WTC11 (cell line): ENCODE measurements around the gene SBK1. TPM values are rescaled to one million over a fixed set of nuclear protein-coding genes. Genes with fewer than 3 reads are reported as not detected.

Experiments used
- ATAC-seq: fragments of 200-7000 bp; cut with Tn5 transposase; 2 replicates; pipeline ENCODE4 v1.10.0; 2021; ENCODE audit warnings: mild to moderate bottlenecking, moderate library complexity
- CTCF ChIA-PET: fragments of 300-600 bp; sonication (Branson Sonifier 250); formaldehyde crosslinking; loops from one replicate; lab custom pipeline; 2021; ENCODE audit warnings: antibody characterized with exemption; lab: Charles Lee
- POLR2A ChIA-PET: fragments of 350-600 bp; sonication (Branson Sonifier 250); formaldehyde crosslinking; loops from one replicate; lab custom pipeline; 2021; ENCODE audit warnings: antibody characterized with exemption; lab: Charles Lee
- DNase-seq: peaks from one replicate; pipeline ENCODE4 v3.0.0; 2021; ENCODE audit warnings: low spot score
- H3K27ac Mint-ChIP-seq: 2 replicates; pipeline ENCODE4 v1.8.0; 2021; ENCODE audit warnings: mixed read lengths
- H3K27me3 Mint-ChIP-seq: 2 replicates; pipeline ENCODE4 v1.8.0; 2021; ENCODE audit warnings: low read depth, mild to moderate bottlenecking, moderate library complexity, mixed read lengths
- H3K36me3 Mint-ChIP-seq: 2 replicates; pipeline ENCODE4 v1.8.0; 2021; ENCODE audit warnings: mixed read lengths
- H3K4me1 Mint-ChIP-seq: 2 replicates; pipeline ENCODE4 v1.8.0; 2022; ENCODE audit warnings: mixed read lengths
- H3K4me3 Mint-ChIP-seq: 2 replicates; pipeline ENCODE4 v1.8.0; 2021; ENCODE audit warnings: mild to moderate bottlenecking, moderate library complexity, mixed read lengths
- H3K9me3 Mint-ChIP-seq: 2 replicates; pipeline ENCODE4 v1.8.0; 2021; ENCODE audit warnings: mixed read lengths
- CREB1 ChIP-seq: sonication (generic); formaldehyde crosslinking; IDR thresholded peaks from 2 replicates; pipeline ENCODE4 v1.8.0; 2023; ENCODE audit warnings: mild to moderate bottlenecking, missing genetic modification reagents
- CTCF ChIP-seq: fragments of 200-600 bp; IDR thresholded peaks from 2 replicates; pipeline ENCODE4 v1.8.0; 2022; ENCODE audit warnings: antibody characterized with exemption
- E2F1 ChIP-seq: sonication (generic); formaldehyde crosslinking; IDR thresholded peaks from 2 replicates; pipeline ENCODE4 v1.8.0; 2022; ENCODE audit warnings: mild to moderate bottlenecking, missing genetic modification reagents
- ETV6 ChIP-seq: sonication (generic); formaldehyde crosslinking; IDR thresholded peaks from 2 replicates; pipeline ENCODE4 v1.8.1; 2022; ENCODE audit warnings: mild to moderate bottlenecking, missing genetic modification reagents
- GABPB1 ChIP-seq: sonication (generic); formaldehyde crosslinking; IDR thresholded peaks from 2 replicates; pipeline ENCODE4 v1.8.1; 2023; ENCODE audit warnings: mild to moderate bottlenecking, missing genetic modification reagents
- HMGA2 ChIP-seq: fragments of 250-450 bp; sonication (Bioruptor Pico); IDR thresholded peaks from 2 replicates; pipeline ENCODE4 v1.4.0; 2021; ENCODE audit warnings: mild to moderate bottlenecking, moderate library complexity
- IRF1 ChIP-seq: sonication (generic); formaldehyde crosslinking; IDR thresholded peaks from 2 replicates; pipeline ENCODE4 v1.8.0; 2023; ENCODE audit warnings: missing genetic modification reagents
- JAZF1 ChIP-seq: fragments of 250-450 bp; sonication (Bioruptor Pico); IDR thresholded peaks from 2 replicates; pipeline ENCODE4 v1.9.0; 2021; ENCODE audit warnings: moderate library complexity, mild to moderate bottlenecking, inconsistent platforms
- SP1 ChIP-seq: sonication (generic); formaldehyde crosslinking; conservative IDR thresholded peaks from 2 replicates; pipeline ENCODE4 v1.8.1; 2022; ENCODE audit warnings: missing genetic modification reagents
- ZBTB43 ChIP-seq: sonication (generic); formaldehyde crosslinking; IDR thresholded peaks from 2 replicates; pipeline ENCODE4 v1.8.1; 2023; ENCODE audit warnings: mild to moderate bottlenecking, missing genetic modification reagents
- ZMAT4 ChIP-seq: fragments of 250-450 bp; sonication (Bioruptor Pico); IDR thresholded peaks from 2 replicates; pipeline ENCODE4 v1.9.0; 2021; ENCODE audit warnings: mild to moderate bottlenecking
- total RNA-seq: library from RNA; stranded (reverse); gene quantifications from 3 replicates; pipeline ENCODE4 v1.2.3, GENCODE V29; 2021

Gene SBK1
- total RNA-seq, 1 experiment from 2014 or later, result 85.7 TPM

- Mint-ChIP-seq H3K27me3 (no peaks in the 10 kb centered on the region), H3K9me3 (no peaks in the 10 kb centered on the region), H3K36me3 (peaks cover 4% of the 10 kb centered on the region; the same call in 1 of the 2 replicates), H3K27ac (no peak overlapping the region), H3K4me3 (no peak overlapping the region), H3K4me1 (no peaks in the 10 kb centered on the region; the same call in 1 of the 2 replicates)
- DNase-seq, result no peak
- ChIA-PET POLR2A (no interaction called here), CTCF (interaction anchor here (0.6 to 0.7 kb wide), 2 partner anchors 8 to 61 kb away, joined by 3 read pairs; no protein-coding TSS in a partner anchor)
- no peak for ATAC-seq
- TF ChIP-seq GABPB1 (CRISPR knock-in tag) (0 out of 2 replicates have a peak, but pooled peaks have one; percentile 49), E2F1 (no peak)
Observed at GRCh38 chr16:28324235-28324886, 32.0 kb downstream of the SBK1 start.

DNA sequence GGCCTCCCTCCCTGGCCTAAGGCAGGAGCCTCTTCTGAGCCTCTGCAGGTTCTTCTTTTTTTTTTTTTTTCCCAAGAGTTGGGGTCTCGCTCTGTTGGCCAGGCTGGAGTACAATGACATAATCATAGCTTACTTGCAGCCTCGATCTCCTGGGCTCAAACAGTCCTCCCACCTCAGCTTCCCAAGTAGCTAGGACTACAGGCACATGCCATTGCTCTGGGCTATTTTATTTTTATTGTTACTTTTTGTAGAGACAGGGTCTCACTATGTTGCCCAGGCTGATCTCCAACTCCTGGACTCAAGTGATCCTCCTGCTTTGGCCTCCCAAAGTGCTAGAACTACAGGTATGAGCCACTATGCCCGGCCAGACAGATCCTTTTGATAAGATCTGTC, 32.6 kb downstream of the SBK1 start:
- Mint-ChIP-seq H3K4me1 (no peaks in the 10 kb centered on the region; the same call in 1 of the 2 replicates), H3K27me3 (no peaks in the 10 kb centered on the region), H3K27ac (no peak overlapping the region; the same call in 1 of the 2 replicates), H3K9me3 (no peaks in the 10 kb centered on the region), H3K36me3 (no peaks in the 10 kb centered on the region), H3K4me3 (no peak overlapping the region)
- ATAC-seq, result no peak
- POLR2A ChIA-PET, result no interaction called here
- no peak for TF ChIP-seq SP1 (CRISPR knock-in tag)
- TF ChIP-seq IRF1, result no peak
- TF ChIP-seq ZBTB43, result no peak
- TF ChIP-seq JAZF1 (CRISPR knock-in tag), result no peak
- no peak for DNase-seq
- CTCF ChIA-PET, result interaction anchor here (0.6 to 0.7 kb wide), 2 partner anchors 8 to 62 kb away, joined by 3 read pairs; no protein-coding TSS in a partner anchor

DNA sequence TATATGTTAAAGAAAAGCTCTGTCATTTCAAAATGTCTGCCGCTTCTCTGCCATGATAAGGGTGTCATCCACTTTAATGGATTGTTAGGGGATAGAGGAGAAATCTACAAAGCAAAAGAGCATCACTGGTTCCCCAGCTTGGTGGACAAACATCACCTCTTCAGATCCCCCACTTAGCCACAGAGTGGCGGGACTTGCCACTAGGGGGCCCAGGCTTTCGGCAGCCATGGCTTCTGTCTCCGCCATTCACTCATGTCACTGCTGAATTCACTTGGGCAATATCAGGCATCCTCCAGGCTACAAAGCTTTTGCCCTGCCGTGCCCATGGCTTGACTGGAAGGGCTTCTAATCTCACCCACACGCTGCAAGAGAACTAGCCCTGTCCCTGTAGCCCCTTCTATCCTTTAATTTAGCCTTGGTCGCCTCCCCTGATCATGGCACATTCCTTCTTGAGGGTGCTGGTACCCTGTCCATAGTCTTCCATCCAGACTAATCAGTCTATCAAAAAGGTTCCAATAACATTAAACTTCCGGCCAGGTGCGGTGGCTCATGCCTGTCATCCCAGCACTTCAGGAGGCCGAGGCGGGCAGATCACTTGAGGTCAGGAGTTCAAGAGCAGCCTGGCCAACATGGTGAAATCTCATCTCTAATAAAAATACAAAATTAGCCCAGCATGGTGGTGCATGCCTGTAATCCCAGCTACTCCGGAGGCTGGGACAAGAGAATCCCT, 34.7 kb downstream of the SBK1 start:
- no peaks in the 10 kb centered on the region for H3K36me3 Mint-ChIP-seq

More for the DNA sequence above, 34.7 kb downstream of the SBK1 start:
- ChIA-PET POLR2A (no interaction called here), CTCF (interaction anchor here (0.6 to 1.9 kb wide), 6 partner anchors 10 to 54 kb away, joined by 3 to 16 read pairs (median 4); no protein-coding TSS in a partner anchor)
- no peaks in the 10 kb centered on the region for H3K27me3 Mint-ChIP-seq
- TF ChIP-seq E2F1, result no peak
- TF ChIP-seq CREB1 (CRISPR knock-in tag), result no peak
- TF ChIP-seq ZMAT4 (CRISPR knock-in tag), result no peak
- TF ChIP-seq HMGA2, result no peak
- TF ChIP-seq CTCF, result peak; percentile 66
- no peak for TF ChIP-seq ETV6 (CRISPR knock-in tag)
- TF ChIP-seq, all 79 proteins: peak for 1
- Mint-ChIP-seq H3K9me3 (no peaks in the 10 kb centered on the region), H3K27ac (0 out of 2 replicates have a peak overlapping the region, but pooled peaks have one; percentile 38), H3K4me1 (peaks cover 4% of the 10 kb centered on the region), H3K4me3 (no peak overlapping the region)
- ATAC-seq (peak; percentile 58), DNase-seq (peak; percentile 79)
